OCI-LY3 (cell line): ENCODE data around the gene IDH3A.
"Not testable (repeated sequence)": the region's sequence is repeated elsewhere in the genome, so short reads cannot be mapped to it uniquely, and the experiment has no call there.

ENCODE experiments used
- H2AFZ ChIP-seq: fragments of 200-600, 300-600 bp; shearing (Covaris generic); 2 replicates; pipeline ENCODE4 v1.6.0; 2014; ENCODE audit warnings: antibody characterized with exemption, low read depth, low read length
- H3K27ac ChIP-seq: fragments of 200-600, 300-600 bp; sonication (generic); 2 replicates; pipeline ENCODE4 v1.5.1; 2014; ENCODE audit warnings: mild to moderate bottlenecking, low read length, moderate library complexity, mixed read lengths
- H3K27me3 ChIP-seq: fragments of 200-600, 300-600 bp; sonication (generic); 2 replicates; pipeline ENCODE4 v1.6.1; 2014; ENCODE audit warnings: low read depth, low read length, mixed read lengths
- H3K36me3 ChIP-seq: fragments of 200-600, 300-600 bp; sonication (generic); replicated peaks from 2 replicates; pipeline ENCODE3; 2014; ENCODE audit warnings: low read depth, low read length, mixed read lengths
- H3K4me1 ChIP-seq: fragments of 300-600, 200-600 bp; sonication (generic); 2 replicates; pipeline ENCODE4 v1.6.1; 2014; ENCODE audit warnings: low read length, mixed read lengths
- H3K4me2 ChIP-seq: fragments of 200-600, 300-600 bp; sonication (generic); 2 replicates; pipeline ENCODE4 v1.6.1; 2014; ENCODE audit warnings: low read length, mixed read lengths
- H3K4me3 ChIP-seq: fragments of 300-600, 200-600 bp; sonication (generic); 2 replicates; pipeline ENCODE4 v1.5.1; 2014; ENCODE audit warnings: antibody characterized with exemption, mild to moderate bottlenecking, low read length, moderate library complexity
- H3K79me2 ChIP-seq: fragments of 300-600, 200-600 bp; shearing (Covaris generic); 2 replicates; pipeline ENCODE4 v1.6.1; 2014; ENCODE audit warnings: mild to moderate bottlenecking, low read length, mixed read lengths
- H3K9ac ChIP-seq: fragments of 300-600, 200-600 bp; shearing (Covaris generic); 2 replicates; pipeline ENCODE4 v1.6.0; 2014; ENCODE audit warnings: mild to moderate bottlenecking, low read length, moderate library complexity
- H3K9me3 ChIP-seq: fragments of 200-600, 300-600 bp; shearing (Covaris generic); 2 replicates; pipeline ENCODE4 v1.6.1; 2014; ENCODE audit warnings: low read length, mixed read lengths; ENCODE audit not compliant: insufficient read depth
- H4K20me1 ChIP-seq: fragments of 200-600, 300-600 bp; sonication (generic); 2 replicates; pipeline ENCODE4 v1.6.1; 2016; ENCODE audit warnings: low read length, mixed read lengths; ENCODE audit not compliant: insufficient read depth
- EZH2phosphoT487 ChIP-seq: fragments of 200-600 bp; shearing (Covaris generic); IDR thresholded peaks from 2 replicates; pipeline ENCODE4 v1.6.1; 2018; ENCODE audit warnings: antibody characterized with exemption, mixed run types, low read depth
- TF ChIP-seq, protein P1 (sequence below): fragments of 200-600, 300-600 bp; sonication (generic); IDR thresholded peaks from 2 replicates; pipeline ENCODE4 v1.5.1; 2014; ENCODE audit warnings: antibody characterized with exemption, low read length, low read depth

The IDH3A gene

DNA sequence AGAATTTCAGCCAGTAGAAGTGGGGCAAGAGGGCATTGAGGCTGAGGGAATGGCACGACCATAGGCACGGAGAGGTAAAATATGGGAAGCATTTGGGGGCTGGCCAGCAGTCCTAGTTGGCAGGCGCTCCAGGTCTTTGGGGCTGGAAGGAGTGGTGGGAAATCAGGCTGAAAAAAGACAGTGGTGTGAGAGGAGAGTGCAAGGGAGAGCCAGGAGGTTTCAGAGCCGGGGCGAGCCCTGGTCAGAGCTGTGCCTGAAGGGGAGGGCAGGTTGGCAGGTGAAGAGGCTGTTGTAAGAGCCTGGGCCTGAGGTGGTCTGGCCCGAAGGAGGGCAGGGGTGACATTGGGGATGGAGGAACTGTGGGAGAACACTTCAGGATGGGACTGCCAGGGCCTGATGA, 1.6 kb upstream of the IDH3A start:
- Histone ChIP-seq H3K36me3 (peaks cover 15% of the 10 kb centered on the region), H3K9ac (no peak overlapping the region), H3K9me3 (no peaks in the 10 kb centered on the region), H3K27ac (no peak overlapping the region), H3K4me1 (peaks cover 19% of the 10 kb centered on the region), H3K4me2 (no peak overlapping the region), H3K27me3 (no peaks in the 10 kb centered on the region), H2AFZ (no peak overlapping the region), H3K4me3 (no peak overlapping the region), H3K79me2 (peaks cover 33% of the 10 kb centered on the region), H4K20me1 (peaks cover 18% of the 10 kb centered on the region)
- no peak for TF ChIP-seq EZH2phosphoT487
- TF ChIP-seq, protein P1, sequence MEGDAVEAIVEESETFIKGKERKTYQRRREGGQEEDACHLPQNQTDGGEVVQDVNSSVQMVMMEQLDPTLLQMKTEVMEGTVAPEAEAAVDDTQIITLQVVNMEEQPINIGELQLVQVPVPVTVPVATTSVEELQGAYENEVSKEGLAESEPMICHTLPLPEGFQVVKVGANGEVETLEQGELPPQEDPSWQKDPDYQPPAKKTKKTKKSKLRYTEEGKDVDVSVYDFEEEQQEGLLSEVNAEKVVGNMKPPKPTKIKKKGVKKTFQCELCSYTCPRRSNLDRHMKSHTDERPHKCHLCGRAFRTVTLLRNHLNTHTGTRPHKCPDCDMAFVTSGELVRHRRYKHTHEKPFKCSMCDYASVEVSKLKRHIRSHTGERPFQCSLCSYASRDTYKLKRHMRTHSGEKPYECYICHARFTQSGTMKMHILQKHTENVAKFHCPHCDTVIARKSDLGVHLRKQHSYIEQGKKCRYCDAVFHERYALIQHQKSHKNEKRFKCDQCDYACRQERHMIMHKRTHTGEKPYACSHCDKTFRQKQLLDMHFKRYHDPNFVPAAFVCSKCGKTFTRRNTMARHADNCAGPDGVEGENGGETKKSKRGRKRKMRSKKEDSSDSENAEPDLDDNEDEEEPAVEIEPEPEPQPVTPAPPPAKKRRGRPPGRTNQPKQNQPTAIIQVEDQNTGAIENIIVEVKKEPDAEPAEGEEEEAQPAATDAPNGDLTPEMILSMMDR, result no peak

GRCh38 chr15:78148392-78149067, 632 bp upstream of the IDH3A start:
- Histone ChIP-seq H3K27ac (peak overlapping the region; percentile 35), H3K9ac (peak overlapping the region; percentile 77), H2AFZ (no peak overlapping the region), H3K4me1 (peaks cover 28% of the 10 kb centered on the region), H3K4me3 (peak overlapping the region; percentile 89), H4K20me1 (peaks cover 26% of the 10 kb centered on the region), H3K79me2 (peaks cover 42% of the 10 kb centered on the region), H3K4me2 (peak overlapping the region; percentile 75), H3K27me3 (no peaks in the 10 kb centered on the region), H3K9me3 (no peaks in the 10 kb centered on the region), H3K36me3 (peaks cover 25% of the 10 kb centered on the region)
- TF ChIP-seq EZH2phosphoT487, result no peak
- TF ChIP-seq, protein P1, result no peak

DNA sequence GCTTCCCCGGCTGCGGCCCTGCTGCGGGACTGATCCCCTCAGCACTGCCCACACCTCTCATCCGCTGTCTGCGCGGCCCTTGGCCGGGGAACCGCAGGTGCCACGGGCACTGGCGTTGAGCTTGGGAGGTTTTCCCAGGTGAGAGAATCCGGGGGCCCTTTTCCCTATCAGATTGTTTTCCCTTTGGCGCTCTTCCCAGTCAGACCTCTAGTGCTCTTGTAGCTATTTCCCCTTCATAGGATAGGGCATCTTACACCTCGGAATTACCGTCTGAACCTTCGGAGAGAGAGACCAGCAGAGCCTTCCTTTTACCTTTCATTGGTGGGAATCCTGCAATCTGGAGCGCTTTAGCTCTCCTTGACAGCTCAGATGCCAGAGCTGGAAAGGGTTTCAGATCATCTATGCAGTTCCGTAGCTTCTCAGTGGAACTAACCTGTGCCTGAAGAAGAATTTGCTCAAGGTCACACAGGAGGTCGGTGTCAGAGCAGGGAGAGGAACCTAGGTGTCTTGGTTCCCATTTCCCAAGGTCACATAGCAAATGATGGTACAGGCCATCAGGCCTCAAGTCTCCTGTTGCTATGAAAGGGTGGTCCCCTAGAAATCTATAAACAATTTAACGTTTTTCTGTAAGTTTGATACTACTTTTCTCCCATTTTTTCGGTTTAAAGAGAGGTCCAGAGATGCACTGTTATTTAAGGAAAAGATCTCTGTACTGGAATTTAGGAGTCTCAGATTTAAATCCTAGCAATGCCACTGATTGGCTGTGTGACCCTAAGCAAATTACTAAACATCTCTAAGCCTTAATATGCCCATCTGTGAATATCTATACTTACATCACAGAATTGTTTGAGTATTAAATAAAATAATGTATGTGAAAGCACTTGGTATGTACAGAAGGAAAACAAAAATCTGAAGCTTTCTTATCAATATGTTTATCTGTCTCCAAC, 916 bp downstream of the IDH3A start:
- H4K20me1 ChIP-seq, result peaks cover 26% of the 10 kb centered on the region
- H3K4me3 ChIP-seq, result peak overlapping the region; percentile 89
- H3K9me3 ChIP-seq, result no peaks in the 10 kb centered on the region
- H3K79me2 ChIP-seq, result peaks cover 58% of the 10 kb centered on the region
- H3K36me3 ChIP-seq, result peaks cover 31% of the 10 kb centered on the region
- TF ChIP-seq, protein P1, result no peak
- TF ChIP-seq EZH2phosphoT487, result no peak
- no peak overlapping the region for H2AFZ ChIP-seq
- H3K4me1 ChIP-seq, result peaks cover 33% of the 10 kb centered on the region
- H3K27ac ChIP-seq, result peak overlapping the region; percentile 43
- no peaks in the 10 kb centered on the region for H3K27me3 ChIP-seq
- H3K9ac ChIP-seq, result peak overlapping the region; percentile 88
- peak overlapping the region; percentile 90 for H3K4me2 ChIP-seq

DNA sequence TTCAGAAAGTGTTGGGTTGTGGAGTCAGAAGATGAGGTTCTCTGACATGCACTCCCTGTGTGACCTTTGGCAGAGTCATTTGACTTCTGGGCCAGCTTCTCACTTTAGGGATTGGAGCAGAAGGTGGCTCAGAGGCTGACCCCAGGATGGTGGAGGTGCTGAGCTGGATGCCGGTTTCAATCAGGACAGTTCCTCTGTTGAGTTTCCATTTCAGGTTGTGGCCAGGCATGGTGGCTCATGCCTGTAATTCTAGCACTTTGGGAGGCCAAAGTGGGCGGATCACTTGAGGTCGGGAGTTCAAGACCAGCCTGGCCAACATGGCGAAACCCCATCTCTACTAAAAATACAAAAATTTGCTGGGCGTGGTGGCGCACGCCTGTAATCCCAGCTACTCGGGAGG, 1.9 kb downstream of the IDH3A start:
- H3K79me2 ChIP-seq, result peaks cover 68% of the 10 kb centered on the region
- H3K4me2 ChIP-seq, result peak overlapping the region; percentile 90
- peak overlapping the region; percentile 88 for H3K9ac ChIP-seq

More for the DNA sequence above, 1.9 kb downstream of the IDH3A start:
- H3K9me3 ChIP-seq, H3K27me3 ChIP-seq, H2AFZ ChIP-seq: not testable (repeated sequence)
- peak overlapping the region; percentile 43 for H3K27ac ChIP-seq
- H3K4me1 ChIP-seq, result peaks cover 33% of the 10 kb centered on the region
- H3K36me3 ChIP-seq, result peaks cover 41% of the 10 kb centered on the region
- peaks cover 26% of the 10 kb centered on the region for H4K20me1 ChIP-seq
- H3K4me3 ChIP-seq, result peak overlapping the region; percentile 89
